Measurements from ENCODE around the gene DNAJC5G. TPM values are rescaled to one million over a fixed set of nuclear protein-coding genes. Genes with fewer than 3 reads are reported as not detected.
A peak's percentile ranks its signal among the peaks of the same experiment; 100 is the strongest.

DNAJC5G gene
- total and polyA plus RNA-seq, 2 of the 13 experiments (the other 11 are each of a cell fraction or from before 2014, with no cell fraction given): 0.05 TPM; not detected in 1

DNA sequence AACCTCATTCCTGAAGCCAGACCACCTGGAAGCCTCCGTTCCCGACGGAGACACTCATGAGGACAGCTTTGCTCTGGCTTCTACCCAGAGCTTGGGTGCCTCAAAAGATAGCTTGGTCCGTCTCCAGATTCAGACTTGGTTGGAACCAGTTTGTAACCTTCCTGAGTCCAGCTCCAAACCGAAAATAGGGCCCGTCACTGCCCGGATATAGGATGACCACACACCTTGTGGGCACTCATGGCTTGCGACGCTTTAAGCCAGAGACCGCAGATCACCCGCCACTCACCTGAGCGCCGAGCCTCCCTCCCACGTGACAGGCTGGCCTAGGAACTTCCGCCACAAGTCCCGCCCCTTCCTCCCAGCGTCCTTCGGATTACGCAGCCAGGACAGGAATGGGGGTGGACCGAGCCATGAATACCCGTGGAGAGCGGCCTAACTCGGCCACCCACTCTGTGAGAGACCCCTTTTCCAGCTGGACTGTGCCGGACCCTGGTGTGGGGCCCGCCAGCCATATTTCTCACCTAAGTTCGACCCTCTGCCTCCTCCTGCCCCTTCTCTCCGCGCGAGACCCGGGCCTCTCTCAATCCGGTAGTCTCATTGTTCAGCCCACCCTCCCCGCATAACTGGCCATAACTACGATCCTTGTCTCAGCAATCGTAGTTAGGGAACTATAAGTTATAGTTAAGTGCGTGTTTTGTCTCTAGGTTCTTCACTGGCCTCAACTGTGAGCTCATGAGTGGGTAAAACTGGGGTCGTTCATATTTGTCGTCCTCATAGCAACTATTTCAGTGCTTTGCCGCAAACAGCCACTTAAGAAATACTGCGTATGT lies 47.7 kb downstream of the DNAJC5G start, which contains the start of gene MPV17 (continued):
- TF ChIP-seq, protein P1, sequence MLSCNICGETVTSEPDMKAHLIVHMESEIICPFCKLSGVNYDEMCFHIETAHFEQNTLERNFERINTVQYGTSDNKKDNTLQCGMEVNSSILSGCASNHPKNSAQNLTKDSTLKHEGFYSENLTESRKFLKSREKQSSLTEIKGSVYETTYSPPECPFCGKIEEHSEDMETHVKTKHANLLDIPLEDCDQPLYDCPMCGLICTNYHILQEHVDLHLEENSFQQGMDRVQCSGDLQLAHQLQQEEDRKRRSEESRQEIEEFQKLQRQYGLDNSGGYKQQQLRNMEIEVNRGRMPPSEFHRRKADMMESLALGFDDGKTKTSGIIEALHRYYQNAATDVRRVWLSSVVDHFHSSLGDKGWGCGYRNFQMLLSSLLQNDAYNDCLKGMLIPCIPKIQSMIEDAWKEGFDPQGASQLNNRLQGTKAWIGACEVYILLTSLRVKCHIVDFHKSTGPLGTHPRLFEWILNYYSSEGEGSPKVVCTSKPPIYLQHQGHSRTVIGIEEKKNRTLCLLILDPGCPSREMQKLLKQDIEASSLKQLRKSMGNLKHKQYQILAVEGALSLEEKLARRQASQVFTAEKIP (CRISPR knock-in tag; IDR thresholded peaks at IDR 0.05; ENCODE audit: borderline replicate concordance): no peak
- peak; percentile 90; the same call in 1 of the 2 replicates for TF ChIP-seq ZNF678 (CRISPR knock-in tag; IDR thresholded peaks at IDR 0.05)
- peak; percentile 88 for TF ChIP-seq GTF2F1 (IDR thresholded peaks at IDR 0.05; ENCODE audit: low read length)
- TF ChIP-seq FOSL1 (CRISPR knock-in tag; IDR thresholded peaks at IDR 0.05; ENCODE audit: borderline replicate concordance): peak; percentile 7; the same call in 1 of the 2 replicates
- TF ChIP-seq ZNF337 (CRISPR knock-in tag; IDR thresholded peaks at IDR 0.05; ENCODE audit: borderline replicate concordance, low read depth): peak; percentile 25; the same call in 1 of the 2 replicates
- no peak for TF ChIP-seq ZBTB1 (CRISPR knock-in tag; IDR thresholded peaks at IDR 0.05; ENCODE audit: borderline replicate concordance)
- no peak for TF ChIP-seq ZNF674 (CRISPR knock-in tag; IDR thresholded peaks at IDR 0.05; ENCODE audit: low read depth)
- TF ChIP-seq ZNF414 (CRISPR knock-in tag; IDR thresholded peaks at IDR 0.05): peak; percentile 95
- no peak for TF ChIP-seq KDM1A (CRISPR knock-in tag; IDR thresholded peaks at IDR 0.05)
- TF ChIP-seq ZNF670 (CRISPR knock-in tag; IDR thresholded peaks at IDR 0.05; ENCODE audit: borderline replicate concordance): peak; percentile 70
- TF ChIP-seq ZMYM3 (CRISPR knock-in tag; IDR thresholded peaks at IDR 0.05): no peak
- peak; percentile 80 for TF ChIP-seq TBX2 (CRISPR knock-in tag; IDR thresholded peaks at IDR 0.05; ENCODE audit: borderline replicate concordance)
- TF ChIP-seq SOX5 (CRISPR knock-in tag; IDR thresholded peaks at IDR 0.05; ENCODE audit: borderline replicate concordance): no peak
- TF ChIP-seq, protein P2, sequence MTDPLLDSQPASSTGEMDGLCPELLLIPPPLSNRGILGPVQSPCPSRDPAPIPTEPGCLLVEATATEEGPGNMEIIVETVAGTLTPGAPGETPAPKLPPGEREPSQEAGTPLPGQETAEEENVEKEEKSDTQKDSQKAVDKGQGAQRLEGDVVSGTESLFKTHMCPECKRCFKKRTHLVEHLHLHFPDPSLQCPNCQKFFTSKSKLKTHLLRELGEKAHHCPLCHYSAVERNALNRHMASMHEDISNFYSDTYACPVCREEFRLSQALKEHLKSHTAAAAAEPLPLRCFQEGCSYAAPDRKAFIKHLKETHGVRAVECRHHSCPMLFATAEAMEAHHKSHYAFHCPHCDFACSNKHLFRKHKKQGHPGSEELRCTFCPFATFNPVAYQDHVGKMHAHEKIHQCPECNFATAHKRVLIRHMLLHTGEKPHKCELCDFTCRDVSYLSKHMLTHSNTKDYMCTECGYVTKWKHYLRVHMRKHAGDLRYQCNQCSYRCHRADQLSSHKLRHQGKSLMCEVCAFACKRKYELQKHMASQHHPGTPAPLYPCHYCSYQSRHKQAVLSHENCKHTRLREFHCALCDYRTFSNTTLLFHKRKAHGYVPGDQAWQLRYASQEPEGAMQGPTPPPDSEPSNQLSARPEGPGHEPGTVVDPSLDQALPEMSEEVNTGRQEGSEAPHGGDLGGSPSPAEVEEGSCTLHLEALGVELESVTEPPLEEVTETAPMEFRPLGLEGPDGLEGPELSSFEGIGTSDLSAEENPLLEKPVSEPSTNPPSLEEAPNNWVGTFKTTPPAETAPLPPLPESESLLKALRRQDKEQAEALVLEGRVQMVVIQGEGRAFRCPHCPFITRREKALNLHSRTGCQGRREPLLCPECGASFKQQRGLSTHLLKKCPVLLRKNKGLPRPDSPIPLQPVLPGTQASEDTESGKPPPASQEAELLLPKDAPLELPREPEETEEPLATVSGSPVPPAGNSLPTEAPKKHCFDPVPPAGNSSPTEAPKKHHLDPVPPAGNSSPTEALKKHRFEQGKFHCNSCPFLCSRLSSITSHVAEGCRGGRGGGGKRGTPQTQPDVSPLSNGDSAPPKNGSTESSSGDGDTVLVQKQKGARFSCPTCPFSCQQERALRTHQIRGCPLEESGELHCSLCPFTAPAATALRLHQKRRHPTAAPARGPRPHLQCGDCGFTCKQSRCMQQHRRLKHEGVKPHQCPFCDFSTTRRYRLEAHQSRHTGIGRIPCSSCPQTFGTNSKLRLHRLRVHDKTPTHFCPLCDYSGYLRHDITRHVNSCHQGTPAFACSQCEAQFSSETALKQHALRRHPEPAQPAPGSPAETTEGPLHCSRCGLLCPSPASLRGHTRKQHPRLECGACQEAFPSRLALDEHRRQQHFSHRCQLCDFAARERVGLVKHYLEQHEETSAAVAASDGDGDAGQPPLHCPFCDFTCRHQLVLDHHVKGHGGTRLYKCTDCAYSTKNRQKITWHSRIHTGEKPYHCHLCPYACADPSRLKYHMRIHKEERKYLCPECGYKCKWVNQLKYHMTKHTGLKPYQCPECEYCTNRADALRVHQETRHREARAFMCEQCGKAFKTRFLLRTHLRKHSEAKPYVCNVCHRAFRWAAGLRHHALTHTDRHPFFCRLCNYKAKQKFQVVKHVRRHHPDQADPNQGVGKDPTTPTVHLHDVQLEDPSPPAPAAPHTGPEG (CRISPR knock-in tag; IDR thresholded peaks at IDR 0.05): 0 out of 2 replicates have a peak, but pooled peaks have one; percentile 75
- TF ChIP-seq, protein P3, sequence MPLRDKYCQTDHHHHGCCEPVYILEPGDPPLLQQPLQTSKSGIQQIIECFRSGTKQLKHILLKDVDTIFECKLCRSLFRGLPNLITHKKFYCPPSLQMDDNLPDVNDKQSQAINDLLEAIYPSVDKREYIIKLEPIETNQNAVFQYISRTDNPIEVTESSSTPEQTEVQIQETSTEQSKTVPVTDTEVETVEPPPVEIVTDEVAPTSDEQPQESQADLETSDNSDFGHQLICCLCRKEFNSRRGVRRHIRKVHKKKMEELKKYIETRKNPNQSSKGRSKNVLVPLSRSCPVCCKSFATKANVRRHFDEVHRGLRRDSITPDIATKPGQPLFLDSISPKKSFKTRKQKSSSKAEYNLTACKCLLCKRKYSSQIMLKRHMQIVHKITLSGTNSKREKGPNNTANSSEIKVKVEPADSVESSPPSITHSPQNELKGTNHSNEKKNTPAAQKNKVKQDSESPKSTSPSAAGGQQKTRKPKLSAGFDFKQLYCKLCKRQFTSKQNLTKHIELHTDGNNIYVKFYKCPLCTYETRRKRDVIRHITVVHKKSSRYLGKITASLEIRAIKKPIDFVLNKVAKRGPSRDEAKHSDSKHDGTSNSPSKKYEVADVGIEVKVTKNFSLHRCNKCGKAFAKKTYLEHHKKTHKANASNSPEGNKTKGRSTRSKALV (CRISPR knock-in tag; IDR thresholded peaks at IDR 0.05): peak; percentile 76; the same call in 1 of the 2 replicates
- TF ChIP-seq ZSCAN9 (CRISPR knock-in tag; IDR thresholded peaks at IDR 0.05; ENCODE audit: borderline replicate concordance): peak; percentile 94
- TF ChIP-seq ZNF562 (CRISPR knock-in tag; IDR thresholded peaks at IDR 0.05; ENCODE audit: borderline replicate concordance): no peak
- peak; percentile 84 for TF ChIP-seq CEBPG (CRISPR knock-in tag; IDR thresholded peaks at IDR 0.05)
- no peak for TF ChIP-seq SNRNP70 (IDR thresholded peaks at IDR 0.05; ENCODE audit: low read depth, low read length)
